HG02938 (cell line): ENCODE measurements around the gene SCARB1.

Experiments
- ATAC-seq: cut with Tn5 transposase; IDR thresholded peaks from one replicate; pipeline ENCODE4 v1.9.1; 2021; ENCODE audit warnings: mild to moderate bottlenecking, moderate library complexity; ENCODE audit not compliant: unreplicated experiment

SCARB1 gene

DNA sequence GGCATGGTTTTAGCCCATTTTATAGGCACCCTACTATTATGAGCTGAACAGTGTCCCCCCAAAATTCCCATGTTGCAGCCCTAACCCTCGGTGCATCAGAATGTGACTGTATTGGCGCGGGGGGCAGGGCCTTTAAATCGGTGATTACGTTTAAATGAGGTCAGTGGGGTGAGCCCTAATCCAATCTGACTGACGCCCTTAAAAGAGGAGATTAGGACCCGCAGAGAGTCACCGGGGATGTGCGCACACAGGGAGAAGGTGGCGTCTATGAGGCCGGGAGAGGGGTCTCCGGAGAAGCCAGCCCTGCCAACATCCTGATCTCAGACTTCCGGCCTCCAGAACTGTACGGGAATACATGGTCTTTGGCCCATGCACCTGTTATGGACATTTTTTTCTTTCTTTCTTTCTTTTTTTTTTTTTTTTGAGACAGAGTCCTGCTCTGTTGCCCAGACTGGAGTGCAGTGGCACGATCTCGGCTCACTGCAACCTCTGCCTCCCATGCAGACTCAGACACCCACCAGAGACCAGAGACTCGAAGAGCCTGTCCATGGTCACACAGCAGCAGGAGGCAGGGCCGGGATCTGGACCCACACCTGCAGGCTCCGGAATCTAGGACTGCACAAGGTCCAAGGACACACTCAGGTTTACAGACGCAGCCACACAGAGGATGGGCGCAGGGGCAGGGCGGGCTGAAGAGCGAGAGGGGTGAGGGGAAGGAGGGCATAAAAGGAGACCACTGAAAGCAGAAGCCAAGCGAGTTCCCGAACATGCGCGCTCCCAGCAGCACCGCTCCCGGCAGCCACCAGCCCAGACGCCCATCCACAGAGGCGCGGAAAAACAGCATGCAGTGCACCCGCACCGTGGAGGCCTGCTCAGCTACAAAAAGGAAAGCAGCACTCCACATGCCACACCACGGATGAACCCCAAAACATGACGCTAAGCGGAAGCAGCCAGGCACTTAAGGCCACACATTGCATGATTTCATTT lies 19.0 kb downstream of the SCARB1 start:
- ATAC-seq, result no peak

DNA sequence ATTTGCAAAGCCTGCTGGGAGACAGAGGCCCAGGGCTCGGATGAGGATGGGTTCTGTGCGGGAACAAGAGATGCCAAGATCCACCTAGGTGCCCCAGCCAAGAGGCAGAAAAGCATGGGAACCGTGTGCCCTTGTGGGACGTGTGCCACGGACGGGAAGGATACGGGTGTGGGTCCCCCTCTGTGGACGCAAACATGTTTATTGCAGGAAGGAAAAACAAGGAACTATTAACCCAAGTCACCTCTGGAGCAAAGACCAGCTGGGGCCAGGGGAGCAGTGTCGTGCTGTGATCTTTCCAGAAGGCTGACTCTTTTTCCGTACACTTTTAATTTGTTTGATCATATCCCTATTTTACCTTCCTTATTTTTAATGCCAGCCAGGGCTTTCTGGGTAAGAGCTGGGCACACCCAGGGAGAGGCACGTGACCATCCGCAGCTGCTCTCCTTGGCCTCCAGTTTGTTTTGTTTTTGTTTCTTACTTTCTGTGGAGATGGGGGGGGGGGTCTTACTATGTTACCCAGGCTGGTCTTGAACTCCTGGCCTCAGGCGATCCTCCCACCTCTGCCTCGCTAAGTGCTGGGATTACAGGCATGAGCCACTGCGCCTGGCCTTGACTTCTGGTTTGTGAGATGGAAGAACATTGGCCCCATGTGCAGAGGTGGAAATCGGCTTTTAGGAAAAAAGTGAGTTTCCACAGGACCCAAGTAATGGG lies 20.7 kb downstream of the SCARB1 start:
- no peak for ATAC-seq

DNA sequence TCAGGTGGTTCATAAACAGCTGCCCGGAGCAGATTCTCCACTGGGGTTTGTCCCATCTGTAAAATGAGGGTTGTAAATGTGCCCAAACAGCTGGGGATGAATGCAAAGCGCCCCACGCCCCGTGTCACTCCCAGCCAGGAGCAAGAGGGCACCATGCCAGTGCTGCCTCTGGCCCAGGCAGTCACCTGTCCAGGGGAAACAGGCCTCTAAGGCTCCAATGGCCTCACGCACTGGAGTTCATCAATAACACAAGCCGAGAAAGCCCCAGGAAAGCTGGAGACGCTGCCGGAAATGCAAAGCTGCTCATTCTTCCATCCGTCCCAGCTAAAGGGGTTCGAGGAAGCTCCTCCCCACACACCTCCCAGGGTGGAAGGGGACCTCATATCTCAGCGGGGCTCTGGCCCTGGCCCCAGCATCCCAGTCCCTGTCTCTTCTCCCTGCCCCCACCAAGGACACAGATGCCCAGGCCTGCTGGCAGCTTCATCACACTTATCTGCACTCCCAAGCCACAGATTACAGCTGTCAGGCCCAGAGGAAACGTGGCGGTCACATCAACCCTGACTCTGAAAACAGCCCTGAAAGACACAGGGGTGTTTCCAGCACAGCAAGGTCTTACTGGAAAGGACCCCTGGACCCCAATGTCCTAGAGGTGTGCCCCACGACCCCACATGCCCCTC lies 21.5 kb downstream of the SCARB1 start:
- ATAC-seq, result no peak

DNA sequence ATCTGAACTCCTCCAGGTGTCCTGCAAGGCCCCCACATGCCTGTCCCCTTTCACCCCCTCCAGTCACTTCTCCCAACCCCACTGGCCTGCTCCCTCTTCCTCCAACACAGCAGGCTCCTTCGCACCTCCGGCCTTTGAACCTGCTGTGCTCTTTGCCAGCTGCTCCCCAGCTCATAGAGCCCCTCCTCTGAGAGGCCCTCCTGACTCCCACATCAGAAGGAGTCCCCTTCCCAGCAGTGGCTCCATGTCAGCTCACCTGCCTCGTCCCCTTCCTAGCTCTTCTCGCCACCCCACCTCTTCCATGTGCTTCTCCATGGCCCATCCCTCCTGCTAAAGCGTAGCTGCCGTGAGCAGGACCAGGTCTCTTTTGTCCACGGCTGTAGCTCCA lies 22.1 kb downstream of the SCARB1 start:
- no peak for ATAC-seq

DNA sequence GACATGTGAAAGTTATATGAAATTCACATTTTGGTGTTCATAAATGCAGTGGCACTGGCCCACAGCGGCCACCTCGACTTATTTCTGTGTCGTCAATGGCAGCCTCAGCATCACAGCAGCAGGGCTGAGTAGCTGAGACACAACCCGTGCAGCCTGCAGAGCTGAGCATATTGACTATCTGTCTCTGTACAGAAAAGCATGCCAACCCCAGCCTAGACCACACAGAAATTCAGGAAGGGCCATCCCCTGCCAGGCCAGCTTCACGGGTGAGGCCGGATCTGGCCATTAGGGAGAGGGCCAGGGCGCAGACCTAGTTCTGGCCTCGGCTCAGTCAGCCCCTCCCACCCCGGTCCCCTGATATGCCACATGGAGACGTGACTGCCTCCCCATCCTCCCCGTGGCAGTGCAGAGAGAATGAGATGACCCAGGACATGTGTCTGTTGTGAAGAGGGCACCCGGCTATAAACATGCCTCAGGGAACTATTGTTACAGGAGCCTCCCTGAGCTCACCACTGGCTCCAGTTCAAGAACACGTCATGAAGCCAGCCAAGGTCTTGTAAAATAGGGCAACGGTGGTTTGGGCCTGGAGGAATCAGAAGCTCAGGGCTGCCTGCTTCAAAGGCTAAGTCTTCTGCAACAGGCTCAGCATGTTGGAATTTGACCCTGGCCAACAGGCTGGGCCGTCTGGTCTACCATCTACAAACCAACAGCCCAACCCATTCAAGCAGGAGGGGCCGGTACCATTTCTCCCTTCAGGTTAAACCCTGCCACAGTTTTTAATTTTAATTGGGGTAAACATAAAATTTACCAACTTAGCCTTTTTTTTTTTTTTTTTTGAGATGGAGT lies 25.5 kb downstream of the SCARB1 start:
- no peak for ATAC-seq

DNA sequence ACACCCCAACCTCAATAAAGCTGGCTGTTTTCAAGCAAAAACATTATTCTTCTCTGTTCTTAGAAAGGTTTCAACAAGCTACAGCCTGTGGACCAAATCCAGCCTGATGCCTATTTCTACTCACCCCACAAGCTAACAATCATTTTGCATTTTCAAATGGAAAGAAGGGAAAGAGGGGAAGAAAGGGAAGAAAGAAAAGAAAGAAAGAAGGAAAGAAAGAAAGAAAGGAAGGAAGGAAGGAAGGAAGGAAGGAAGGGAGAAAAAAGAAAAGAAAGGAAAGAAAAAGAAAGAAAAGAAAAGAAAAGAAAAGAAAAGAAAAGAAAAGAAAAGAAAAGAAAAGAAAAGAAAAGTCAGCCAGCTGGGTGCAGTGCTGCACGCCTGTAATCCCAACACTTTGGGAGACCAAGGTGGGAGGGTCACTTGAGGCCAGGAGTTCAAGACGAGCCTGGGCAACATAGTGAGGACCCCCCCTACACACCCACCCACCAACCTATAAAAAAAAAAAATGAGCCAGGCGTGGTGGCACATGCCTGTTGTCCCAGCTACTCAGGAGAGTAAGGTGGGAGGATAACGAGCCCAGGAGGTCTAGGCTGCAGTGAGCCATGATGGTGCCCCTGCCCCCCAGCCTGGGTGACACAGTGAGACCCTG lies 26.3 kb downstream of the SCARB1 start:
- no peak for ATAC-seq

DNA sequence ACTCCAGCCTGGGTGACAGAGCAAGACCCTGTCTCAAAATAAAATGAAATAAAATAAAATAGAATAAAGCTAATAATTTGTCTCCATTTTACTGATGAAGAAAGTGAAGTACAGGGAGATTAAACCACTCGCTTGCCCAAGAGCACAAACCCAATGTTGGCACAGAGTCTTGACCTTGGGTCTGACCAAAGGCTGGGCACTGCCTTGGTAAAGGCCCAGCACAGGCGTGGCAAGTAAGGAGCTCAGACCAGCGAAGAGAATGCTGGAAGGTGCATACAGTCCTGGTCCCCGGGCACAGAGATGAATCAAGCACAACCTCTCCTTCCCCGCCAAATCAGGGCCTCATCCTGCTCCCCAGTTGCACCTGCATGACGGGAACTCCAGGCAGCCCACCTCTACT lies 26.9 kb downstream of the SCARB1 start:
- ATAC-seq, result no peak

DNA sequence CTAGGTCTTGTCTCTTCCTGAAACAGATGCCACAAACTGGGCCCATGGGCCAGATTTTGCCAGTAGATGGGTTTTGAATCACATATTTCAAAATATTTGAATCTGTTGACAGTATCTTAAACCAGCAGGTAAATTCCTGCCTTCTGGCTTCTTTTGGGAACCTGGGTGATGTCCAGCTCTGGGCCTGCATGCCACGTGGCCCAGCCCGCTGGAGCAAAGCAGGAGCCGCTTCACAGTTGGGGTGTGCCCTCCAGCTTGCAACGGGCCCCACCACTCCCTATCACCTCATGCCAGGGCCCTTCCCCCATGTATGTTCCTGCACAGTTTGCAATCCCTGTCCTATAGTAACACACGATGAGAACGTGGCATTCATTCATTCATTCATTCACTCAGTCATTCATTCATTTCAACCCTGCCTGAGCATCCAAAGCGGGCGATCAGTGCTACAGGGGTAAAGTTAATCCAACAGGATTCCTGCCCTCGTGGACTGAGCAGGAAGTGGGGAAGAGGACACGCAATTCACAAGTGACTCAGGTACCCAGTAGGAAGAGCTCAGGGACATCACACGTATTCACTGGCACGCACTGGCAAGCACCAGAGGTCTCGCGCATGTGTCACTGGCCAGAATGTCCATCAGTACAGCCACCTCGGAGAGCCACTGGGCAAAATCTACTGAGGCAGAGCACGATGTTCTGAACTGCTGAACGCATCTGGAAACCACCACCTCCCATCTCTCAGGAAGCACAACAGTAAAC lies 27.8 kb downstream of the SCARB1 start:
- no peak for ATAC-seq

DNA sequence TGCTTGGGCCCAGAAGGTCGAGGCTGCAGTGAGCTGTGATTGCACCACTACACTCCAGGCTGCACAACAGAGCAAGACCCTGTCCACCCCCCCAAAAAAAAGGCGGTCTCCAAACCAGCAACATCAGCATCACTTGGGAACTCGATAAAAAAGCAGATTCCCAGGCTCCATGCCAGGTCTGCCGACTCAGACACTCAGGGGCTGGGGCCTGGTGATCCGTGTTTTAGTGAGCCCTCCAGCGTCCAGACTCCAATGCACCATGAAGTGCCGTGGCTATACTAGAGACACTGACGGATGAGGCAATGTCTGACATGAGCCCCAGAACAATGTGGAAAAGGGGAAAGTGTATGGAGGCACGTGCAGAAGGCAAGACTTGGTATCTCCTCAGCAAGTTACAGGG lies 28.8 kb downstream of the SCARB1 start:
- no peak for ATAC-seq

DNA sequence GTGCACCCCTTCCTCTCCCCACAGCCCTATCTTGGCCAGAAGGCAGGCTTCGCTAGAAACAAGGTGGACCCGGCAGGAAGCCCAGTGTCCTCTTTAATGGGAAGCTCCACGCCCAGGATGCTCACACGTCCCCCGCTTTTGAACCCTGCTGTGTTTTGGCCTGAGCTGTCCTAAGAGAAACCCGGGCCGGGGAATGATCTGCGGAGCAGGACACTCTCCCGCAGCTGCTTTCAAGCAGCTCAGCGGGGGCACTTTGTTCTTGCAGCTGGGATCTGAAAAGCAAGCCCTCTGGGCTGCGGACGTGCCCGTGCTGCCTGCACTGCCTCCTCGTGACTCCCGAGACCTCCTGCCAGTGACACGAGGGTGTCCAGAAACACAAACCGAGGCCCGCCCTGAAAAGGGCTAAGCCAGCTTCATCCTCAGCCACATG lies 30.0 kb downstream of the SCARB1 start:
- ATAC-seq, result no peak

DNA sequence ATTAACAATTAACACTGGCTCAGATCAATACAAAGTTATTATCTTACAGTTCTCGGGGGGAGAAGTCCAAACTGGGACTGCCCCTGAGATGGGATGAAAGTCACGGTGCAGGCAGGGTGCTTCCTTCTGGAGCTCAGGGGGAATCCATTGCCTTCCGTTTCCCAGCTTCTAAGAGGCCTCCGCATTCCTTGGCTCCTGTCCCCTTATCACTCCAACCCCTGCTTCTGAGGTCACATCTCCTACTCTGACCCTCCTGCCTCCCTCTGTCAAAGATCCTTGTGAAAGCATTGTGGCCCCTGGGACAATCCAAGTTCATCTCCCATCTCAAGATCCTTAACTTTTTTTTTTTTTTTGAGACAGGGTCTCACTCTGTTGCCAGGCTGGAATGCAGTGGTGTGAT lies 30.8 kb downstream of the SCARB1 start:
- no peak for ATAC-seq

DNA sequence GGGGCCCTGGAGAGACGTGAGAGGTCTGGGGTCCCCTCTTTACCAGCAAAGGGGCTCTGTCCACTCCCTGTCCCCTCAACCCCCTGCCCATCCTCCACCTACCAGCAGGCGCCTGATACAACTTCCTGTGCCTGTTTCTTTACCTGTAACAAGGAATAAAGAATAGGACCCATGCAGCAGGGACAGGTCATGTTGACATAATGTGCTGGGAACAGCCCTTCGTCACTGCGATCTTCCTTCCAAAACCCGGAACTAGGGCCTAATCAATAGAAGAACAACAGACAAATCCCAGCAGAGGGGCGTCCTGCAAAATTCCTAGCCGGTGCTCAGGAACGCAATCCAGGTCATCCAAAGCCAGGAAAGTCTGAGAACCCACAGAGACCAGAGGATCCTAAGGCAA lies 32.1 kb downstream of the SCARB1 start:
- ATAC-seq, result no peak

DNA sequence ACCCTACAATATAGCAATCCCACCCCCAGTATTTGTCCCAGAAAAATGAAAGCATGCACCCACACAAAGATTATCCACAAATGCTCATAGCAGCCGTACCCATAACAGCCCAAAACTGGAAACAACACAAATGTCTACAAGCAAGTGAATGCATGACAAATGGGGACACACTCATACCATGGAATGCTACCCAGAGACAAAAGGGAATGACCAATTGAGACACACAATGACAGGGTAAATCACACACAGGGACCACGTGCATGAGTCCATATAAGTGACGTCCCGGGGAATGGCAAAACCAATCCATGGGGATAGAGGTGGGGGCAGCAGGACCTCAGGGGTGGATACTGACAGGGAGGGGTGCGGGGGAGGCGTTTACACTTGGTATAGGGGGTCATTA lies 33.4 kb downstream of the SCARB1 start:
- no peak for ATAC-seq

DNA sequence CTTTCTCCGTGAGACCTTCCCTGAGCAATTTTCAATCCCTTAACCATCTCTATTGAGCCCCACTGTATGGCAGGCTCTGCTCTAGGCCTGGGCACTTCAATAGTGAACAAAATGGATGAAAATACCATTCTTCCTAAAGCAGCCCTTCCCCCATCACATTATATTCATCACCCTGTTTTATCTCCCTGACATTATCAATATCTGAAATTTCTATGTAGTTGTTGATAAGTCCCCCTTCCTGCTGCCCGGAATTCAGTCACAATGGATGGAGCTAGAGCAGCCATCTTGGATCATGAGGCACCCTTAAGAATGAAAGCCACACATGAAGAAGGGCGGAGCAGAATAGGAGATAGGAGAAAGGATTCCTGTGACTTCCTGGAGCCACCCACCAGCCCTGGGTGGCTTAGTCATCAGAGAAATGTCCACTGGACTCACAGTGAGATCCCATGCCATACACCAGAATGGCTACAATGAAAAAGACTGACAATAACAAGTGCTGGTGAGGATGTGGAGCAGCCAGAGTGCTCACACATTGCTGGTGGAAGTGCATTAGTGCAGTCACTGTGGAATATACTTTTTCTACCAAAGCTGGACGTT lies 33.9 kb downstream of the SCARB1 start:
- no peak for ATAC-seq

DNA sequence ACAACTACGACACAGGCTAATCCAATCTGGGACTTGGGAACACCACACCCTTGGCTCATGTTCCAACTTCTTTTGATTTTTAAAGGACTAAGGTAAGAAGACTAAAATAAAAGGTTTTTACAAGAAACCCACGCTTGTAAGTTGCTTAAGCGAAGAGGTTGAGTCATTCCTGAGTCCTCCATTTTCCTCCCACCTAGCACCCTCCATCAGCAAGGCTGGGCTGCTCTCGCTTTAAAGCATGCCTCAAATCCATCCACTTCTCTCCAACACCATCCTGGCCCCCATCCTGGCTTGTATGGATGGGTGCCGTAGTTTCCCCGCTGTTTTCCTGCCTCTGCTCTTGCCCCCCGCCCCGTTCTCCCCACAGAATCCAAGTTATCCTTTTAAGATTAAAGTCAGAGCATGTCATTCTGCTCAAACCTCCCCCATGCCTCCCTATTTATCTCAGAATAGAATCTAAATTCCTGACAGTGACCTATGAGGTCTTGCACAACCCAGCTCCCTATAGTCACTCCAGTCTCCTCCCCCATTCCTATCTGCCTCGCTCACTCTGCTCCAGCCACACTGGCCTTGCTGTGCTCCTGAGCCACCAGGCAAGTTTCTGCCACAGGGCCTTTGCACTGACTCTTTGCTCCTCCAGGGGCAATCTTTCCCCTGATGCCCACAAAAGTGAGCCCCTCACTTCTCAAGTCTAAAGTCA lies 34.5 kb downstream of the SCARB1 start:
- ATAC-seq, result no peak

DNA sequence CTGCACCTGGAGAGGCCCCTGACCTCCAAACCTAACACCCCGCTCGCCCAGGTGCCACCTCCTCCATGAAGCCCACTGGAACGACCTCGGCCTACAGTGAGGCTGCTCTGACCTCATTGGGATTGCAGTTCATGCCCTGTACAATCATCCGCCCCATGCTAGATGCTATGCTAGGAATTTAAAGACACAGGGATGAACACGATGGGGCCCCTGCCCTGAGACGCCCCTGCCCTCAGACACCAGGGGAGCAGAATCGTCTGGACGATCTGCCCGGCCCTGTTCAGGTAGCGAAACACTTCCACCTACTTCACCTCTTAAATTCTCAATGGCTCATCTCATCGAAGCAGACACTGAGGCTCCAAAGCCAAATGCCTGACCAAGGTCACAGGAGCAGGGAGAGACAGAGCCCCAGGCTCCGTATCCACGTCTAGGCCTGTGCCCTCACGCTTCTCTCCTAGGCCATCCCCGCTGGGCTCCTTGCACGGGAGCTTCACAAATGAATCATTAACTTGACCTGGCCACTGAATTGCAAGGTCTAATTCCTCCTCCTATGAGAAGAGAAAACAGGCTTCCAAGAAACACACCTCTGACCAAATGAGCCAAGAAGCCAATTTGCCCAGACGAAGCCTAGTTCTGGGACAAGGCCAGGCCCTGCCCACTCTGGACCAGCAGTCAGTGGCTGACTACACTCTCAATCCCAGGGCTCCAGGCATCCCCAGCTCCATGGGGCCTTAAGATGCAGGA lies 35.2 kb downstream of the SCARB1 start:
- no peak for ATAC-seq

DNA sequence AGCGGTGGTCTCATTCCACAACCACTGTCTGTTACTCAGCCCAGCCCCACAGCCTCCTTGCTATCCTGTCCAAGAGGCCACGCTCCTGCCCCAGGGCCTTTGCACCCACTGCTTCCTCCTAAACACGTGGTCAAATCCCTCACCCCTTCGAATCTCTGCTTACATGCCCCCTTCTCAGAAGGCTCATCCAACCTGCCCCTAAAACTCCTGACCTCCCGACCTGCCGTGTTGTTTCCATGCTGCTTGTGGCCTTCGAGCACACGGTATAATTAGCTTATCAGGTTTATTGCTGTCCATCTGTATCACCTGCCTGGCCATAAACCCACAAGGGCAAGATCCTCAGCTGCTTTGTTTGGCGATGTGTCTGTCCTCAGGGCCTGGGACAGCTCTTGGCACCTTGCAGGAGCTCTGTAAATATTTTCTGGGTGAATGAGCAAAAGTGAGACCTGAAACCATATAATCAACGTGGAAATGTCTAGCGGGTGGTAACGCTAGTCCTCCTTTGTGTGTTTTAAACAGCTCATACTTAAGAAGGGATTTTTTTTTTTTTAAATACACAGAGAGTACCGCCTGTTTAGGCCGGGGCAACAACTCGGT lies 36.0 kb downstream of the SCARB1 start:
- no peak for ATAC-seq
